GM12878 (cell line): Measurements from ENCODE around the gene PASK. TPM values are rescaled to one million over a fixed set of nuclear protein-coding genes. Genes with fewer than 3 reads are reported as not detected.

Experiments
- CEBPZ ChIP-seq: fragments of 150-350 bp; IDR thresholded peaks from 2 replicates; pipeline ENCODE4 v1.6.1; 2016; ENCODE audit warnings: low read depth, low read length
- GABPA ChIP-seq: IDR thresholded peaks from 2 replicates; pipeline ENCODE4 v1.6.1; 2014; ENCODE audit warnings: antibody characterized with exemption, low read depth, mild to moderate bottlenecking, inconsistent platforms
- KLF5 ChIP-seq: fragments of 450-650 bp; IDR thresholded peaks from 2 replicates; pipeline ENCODE4 v1.6.1; 2014; ENCODE audit warnings: mild to moderate bottlenecking; ENCODE audit not compliant: partially characterized antibody
- NFYB ChIP-seq: IDR thresholded peaks from 2 replicates; pipeline ENCODE4 v1.6.1; 2011; ENCODE audit warnings: low read depth, mild to moderate bottlenecking, low read length, improper control_type of control experiment, moderate library complexity; ENCODE audit not compliant: insufficient read depth
- POU2F2 ChIP-seq: IDR thresholded peaks from 3 replicates; pipeline ENCODE4 v1.6.1; 2011; ENCODE audit warnings: low read depth, mild to moderate bottlenecking, low read length, borderline replicate concordance
- SMAD5 ChIP-seq: IDR thresholded peaks from 2 replicates; pipeline ENCODE4 v1.6.1; 2016; ENCODE audit warnings: antibody characterized with exemption, low read depth
- SREBF2 ChIP-seq: IDR thresholded peaks from 2 replicates; pipeline ENCODE4 v1.6.1; 2012; ENCODE audit warnings: mild to moderate bottlenecking, low read length
- TBL1XR1 ChIP-seq: IDR thresholded peaks from 2 replicates; pipeline ENCODE4 v1.6.1; 2012; ENCODE audit warnings: low read depth, low read length, improper control_type of control experiment
- TCF3 ChIP-seq: IDR thresholded peaks from 2 replicates; pipeline ENCODE4 v1.6.1; 2012; ENCODE audit warnings: low read depth, mild to moderate bottlenecking, low read length, borderline replicate concordance; ENCODE audit not compliant: insufficient read depth
- ZBTB11 ChIP-seq: fragments of 450-650 bp; formaldehyde crosslinking; IDR thresholded peaks from 2 replicates; pipeline ENCODE4 v1.5.0; 2022; ENCODE audit warnings: mild to moderate bottlenecking, missing genetic modification characterization
- ZNF384 ChIP-seq: IDR thresholded peaks from 2 replicates; pipeline ENCODE4 v1.6.1; 2012; ENCODE audit warnings: low read depth, mild to moderate bottlenecking, low read length, improper control_type of control experiment, borderline replicate concordance
- ZZZ3 ChIP-seq: IDR thresholded peaks from 2 replicates; pipeline ENCODE4 v1.6.1; 2011; ENCODE audit warnings: low read depth; ENCODE audit not compliant: control insufficient read depth, insufficient read length
- polyA plus RNA-seq, 11 experiments: library from polyadenylated mRNA; depleted of rRNA in 4 of 11; unstranded in 6 of 11; stranded (reverse) in 5 of 11; fragments of >200 nt; fragmentation: Nextera tagmentation in 4 of 11; fragmentation: Illumina TruSeq in 1 of 11; extraction: Ambion mirVana in 4 of 11; extraction: Trizol in 1 of 11; gene quantifications; 1 replicate in 1 of 11; 2 replicates in 10 of 11; pipeline versions ENCODE4 v1.2.1 to v1.2.3, GENCODE V29; 2011 to 2016; ENCODE audit warnings: inconsistent platforms in 2 of 11, missing spikeins in 2 of 11, low read depth in 1 of 11
- total RNA-seq, 4 experiments: library from RNA; depleted of rRNA in 3 of 4; stranded (reverse); fragments of >200 nt in 3 of 4; fragmentation: Illumina TruSeq in 1 of 4; extraction: Trizol in 1 of 4; gene quantifications; 2 replicates each; pipeline versions ENCODE4 v1.2.1 to v1.2.3, GENCODE V29; 2013 to 2021
- TF ChIP-seq, protein P1 (sequence below): IDR thresholded peaks from 2 replicates; pipeline ENCODE4 v1.6.1; 2011; ENCODE audit warnings: borderline replicate concordance, low read depth, mild to moderate bottlenecking, moderate library complexity, mixed read lengths, low read length; ENCODE audit not compliant: insufficient read depth; ENCODE audit errors: extremely low read length
- TF ChIP-seq, protein P2 (sequence below): fragments of 450-650 bp; IDR thresholded peaks from 2 replicates; pipeline ENCODE4 v1.6.1; 2016; ENCODE audit warnings: mild to moderate bottlenecking
- TF ChIP-seq, protein P3 (sequence below): fragments of 450-650 bp; IDR thresholded peaks from 2 replicates; pipeline ENCODE4 v1.6.1; 2016; ENCODE audit warnings: mild to moderate bottlenecking, moderate library complexity, borderline replicate concordance

PASK gene
- total and polyA plus RNA-seq, 10 of the 15 experiments (the other 5 are each of a cell fraction or from before 2014, with no cell fraction given): 9.6 to 62.2 (median 28.5) TPM

DNA sequence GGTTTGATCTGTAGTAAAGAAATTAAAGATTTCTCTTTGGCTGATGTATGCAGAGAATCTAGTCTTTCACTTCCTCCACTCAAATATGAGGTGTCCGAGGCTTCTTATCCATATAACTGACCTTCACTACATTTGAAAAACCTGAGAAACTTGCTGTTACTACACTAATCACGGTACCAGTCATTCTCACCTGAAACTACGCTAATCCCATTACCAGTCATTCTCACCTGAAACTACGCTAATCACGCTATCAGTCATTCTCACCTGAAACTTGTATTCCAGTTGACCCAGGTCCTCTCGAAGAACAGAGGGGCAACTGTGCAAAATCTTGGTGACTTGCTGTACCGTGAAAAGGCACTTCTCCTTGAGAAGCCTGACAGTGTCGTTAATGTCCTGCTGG, 52.3 kb downstream of the PASK start (continued):
- TF ChIP-seq SMAD5: no peak
- TF ChIP-seq TCF3: 0 out of 2 replicates have a peak, but pooled peaks have one; percentile 61
- TF ChIP-seq, protein P1, sequence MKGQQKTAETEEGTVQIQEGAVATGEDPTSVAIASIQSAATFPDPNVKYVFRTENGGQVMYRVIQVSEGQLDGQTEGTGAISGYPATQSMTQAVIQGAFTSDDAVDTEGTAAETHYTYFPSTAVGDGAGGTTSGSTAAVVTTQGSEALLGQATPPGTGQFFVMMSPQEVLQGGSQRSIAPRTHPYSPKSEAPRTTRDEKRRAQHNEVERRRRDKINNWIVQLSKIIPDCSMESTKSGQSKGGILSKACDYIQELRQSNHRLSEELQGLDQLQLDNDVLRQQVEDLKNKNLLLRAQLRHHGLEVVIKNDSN: no peak
- TF ChIP-seq SREBF2: no peak
- TF ChIP-seq ZBTB11: no peak
- TF ChIP-seq KLF5: no peak
- TF ChIP-seq, protein P2, sequence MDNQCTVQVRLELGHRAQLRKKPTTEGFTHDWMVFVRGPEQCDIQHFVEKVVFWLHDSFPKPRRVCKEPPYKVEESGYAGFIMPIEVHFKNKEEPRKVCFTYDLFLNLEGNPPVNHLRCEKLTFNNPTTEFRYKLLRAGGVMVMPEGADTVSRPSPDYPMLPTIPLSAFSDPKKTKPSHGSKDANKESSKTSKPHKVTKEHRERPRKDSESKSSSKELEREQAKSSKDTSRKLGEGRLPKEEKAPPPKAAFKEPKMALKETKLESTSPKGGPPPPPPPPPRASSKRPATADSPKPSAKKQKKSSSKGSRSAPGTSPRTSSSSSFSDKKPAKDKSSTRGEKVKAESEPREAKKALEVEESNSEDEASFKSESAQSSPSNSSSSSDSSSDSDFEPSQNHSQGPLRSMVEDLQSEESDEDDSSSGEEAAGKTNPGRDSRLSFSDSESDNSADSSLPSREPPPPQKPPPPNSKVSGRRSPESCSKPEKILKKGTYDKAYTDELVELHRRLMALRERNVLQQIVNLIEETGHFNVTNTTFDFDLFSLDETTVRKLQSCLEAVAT: no peak
- TF ChIP-seq TBL1XR1: peak; percentile 69; the same call in 1 of the 2 replicates
- TF ChIP-seq, protein P3, sequence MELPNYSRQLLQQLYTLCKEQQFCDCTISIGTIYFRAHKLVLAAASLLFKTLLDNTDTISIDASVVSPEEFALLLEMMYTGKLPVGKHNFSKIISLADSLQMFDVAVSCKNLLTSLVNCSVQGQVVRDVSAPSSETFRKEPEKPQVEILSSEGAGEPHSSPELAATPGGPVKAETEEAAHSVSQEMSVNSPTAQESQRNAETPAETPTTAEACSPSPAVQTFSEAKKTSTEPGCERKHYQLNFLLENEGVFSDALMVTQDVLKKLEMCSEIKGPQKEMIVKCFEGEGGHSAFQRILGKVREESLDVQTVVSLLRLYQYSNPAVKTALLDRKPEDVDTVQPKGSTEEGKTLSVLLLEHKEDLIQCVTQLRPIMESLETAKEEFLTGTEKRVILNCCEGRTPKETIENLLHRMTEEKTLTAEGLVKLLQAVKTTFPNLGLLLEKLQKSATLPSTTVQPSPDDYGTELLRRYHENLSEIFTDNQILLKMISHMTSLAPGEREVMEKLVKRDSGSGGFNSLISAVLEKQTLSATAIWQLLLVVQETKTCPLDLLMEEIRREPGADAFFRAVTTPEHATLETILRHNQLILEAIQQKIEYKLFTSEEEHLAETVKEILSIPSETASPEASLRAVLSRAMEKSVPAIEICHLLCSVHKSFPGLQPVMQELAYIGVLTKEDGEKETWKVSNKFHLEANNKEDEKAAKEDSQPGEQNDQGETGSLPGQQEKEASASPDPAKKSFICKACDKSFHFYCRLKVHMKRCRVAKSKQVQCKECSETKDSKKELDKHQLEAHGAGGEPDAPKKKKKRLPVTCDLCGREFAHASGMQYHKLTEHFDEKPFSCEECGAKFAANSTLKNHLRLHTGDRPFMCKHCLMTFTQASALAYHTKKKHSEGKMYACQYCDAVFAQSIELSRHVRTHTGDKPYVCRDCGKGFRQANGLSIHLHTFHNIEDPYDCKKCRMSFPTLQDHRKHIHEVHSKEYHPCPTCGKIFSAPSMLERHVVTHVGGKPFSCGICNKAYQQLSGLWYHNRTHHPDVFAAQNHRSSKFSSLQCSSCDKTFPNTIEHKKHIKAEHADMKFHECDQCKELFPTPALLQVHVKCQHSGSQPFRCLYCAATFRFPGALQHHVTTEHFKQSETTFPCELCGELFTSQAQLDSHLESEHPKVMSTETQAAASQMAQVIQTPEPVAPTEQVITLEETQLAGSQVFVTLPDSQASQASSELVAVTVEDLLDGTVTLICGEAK: no peak
- no peak for TF ChIP-seq CEBPZ
- TF ChIP-seq ZNF384: no peak
- no peak for TF ChIP-seq GABPA
- TF ChIP-seq NFYB: no peak
- TF ChIP-seq POU2F2: peak; percentile 65; the same call in 2 of the 3 replicates
- no peak for TF ChIP-seq ZZZ3
